Measurements from ENCODE around the gene TBC1D13. TPM values are rescaled to one million over a fixed set of nuclear protein-coding genes. Genes with fewer than 3 reads are reported as not detected.

Gene TBC1D13
- total and polyA plus RNA-seq, 2 donors (not counting 1 experiment from before 2014, with no cell fraction given), result 28.8 to 29.1 TPM

DNA sequence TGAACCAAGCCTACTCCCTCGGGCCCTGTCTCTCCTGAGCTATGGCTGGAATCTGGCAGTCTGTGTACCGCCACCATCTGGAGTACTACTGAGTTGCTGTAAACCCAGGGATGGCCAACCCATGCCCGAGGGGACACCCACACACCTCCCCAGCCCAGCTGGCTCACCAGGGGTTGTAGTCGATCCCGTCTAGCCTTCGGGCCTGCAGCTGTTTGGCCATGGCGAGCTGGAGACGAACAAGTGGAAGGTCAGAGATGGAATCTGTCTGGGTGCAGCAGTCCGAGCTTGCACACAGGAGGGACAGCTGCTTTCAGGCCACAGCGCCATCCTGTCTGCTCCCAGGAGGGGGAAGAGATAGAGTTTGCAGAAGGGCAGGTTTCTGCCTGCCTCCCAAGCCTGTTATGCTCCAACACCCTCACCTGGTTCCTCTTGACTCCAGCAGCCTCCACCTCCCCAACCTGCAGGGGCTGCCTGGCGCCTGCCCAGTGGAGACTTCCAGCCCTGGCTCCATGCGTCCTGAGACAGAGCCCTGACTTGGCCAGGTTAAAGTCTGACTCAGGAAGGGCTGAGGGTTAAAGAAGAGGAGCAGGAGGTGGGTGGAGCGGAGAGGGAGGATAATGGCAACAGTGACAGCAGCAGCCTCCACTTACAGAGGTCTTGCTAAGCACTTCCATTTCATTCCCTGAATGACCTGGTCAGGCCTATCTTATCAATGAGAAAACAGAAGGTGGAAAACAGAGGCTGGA is 58.3 kb downstream of the TBC1D13 start:
- no peak for DNase-seq
- Histone ChIP-seq H3K4me2 (replicated peaks; ENCODE audit: low read depth, low read length, poor library complexity, severe bottlenecking) (no peak overlapping the region), H3K4me3 (ENCODE audit: control extremely low read depth in 1 of 5, extremely low read depth in 1 of 5, insufficient read depth in 1 of 5, low read depth in 2 of 5, low read length in 4 of 5) (no peak overlapping the region), H3K4me1 (ENCODE audit: control insufficient read depth in 2 of 2, insufficient read depth in 2 of 2, low read length in 2 of 2) (no peaks in the 10 kb centered on the region), H3K9ac (ENCODE audit: low read length) (no peak overlapping the region), H2AFZ (ENCODE audit: insufficient read depth, low read depth, low read length, poor library complexity, severe bottlenecking) (no peak overlapping the region), H3K9me3 (ENCODE audit: control extremely low read depth in 1 of 3, control insufficient read depth in 2 of 3, insufficient read depth in 1 of 3, low read length in 2 of 3) (peaks cover 0 to 16% (median 0%) of the 10 kb centered on the region in 3 donors), H3K79me2 (ENCODE audit: control insufficient read depth, insufficient read depth, low read length) (peaks cover 15% of the 10 kb centered on the region), H3K36me3 (replicated peaks in 1 of 2; ENCODE audit: control extremely low read depth in 1 of 2, control insufficient read depth in 1 of 2, extremely low read depth in 1 of 2, insufficient read depth in 2 of 2, low read length in 1 of 2) (peaks cover 0 to 6% of the 10 kb centered on the region in 2 experiments), H3K27ac (ENCODE audit: low read length in 2 of 2) (no peak overlapping the region), H3K27me3 (replicated peaks in 1 of 4; ENCODE audit: control extremely low read depth in 1 of 4, control insufficient read depth in 3 of 4, insufficient read depth in 4 of 4, low read length in 3 of 4) (no peaks in the 10 kb centered on the region), H4K20me1 (ENCODE audit: control insufficient read depth, insufficient read depth, low read length, poor library complexity, severe bottlenecking) (no peaks in the 10 kb centered on the region)
- H3K9me3 Mint-ChIP-seq (ENCODE audit: insufficient read depth), result no peaks in the 10 kb centered on the region
- intact Hi-C loops (cut with micrococcal nuclease), result no loop called here
- H3K4me1 Mint-ChIP-seq, result peaks cover 2% of the 10 kb centered on the region
- H3K4me3 Mint-ChIP-seq, result no peak overlapping the region
- ChIA-PET CTCF (no interaction called here), POLR2A (interaction anchor here (0.6 kb wide), 1 partner anchor 163 kb away, joined by 4 read pairs; no protein-coding TSS in a partner anchor)
- no peaks in the 10 kb centered on the region for H3K27me3 Mint-ChIP-seq
- no peak for TF ChIP-seq EZH2 (IDR thresholded peaks at IDR 0.05; ENCODE audit: borderline replicate concordance, insufficient read depth, low read depth, low read length, poor library complexity, severe bottlenecking)
- TF ChIP-seq CTCF (IDR thresholded peaks at IDR 0.05), result no peak
- 93% methylated on average over 13 of the region's 13 CpGs for WGBS (ENCODE audit: insufficient coverage)
- no peak for ATAC-seq (ENCODE audit: low read depth)
- no peak overlapping the region for H3K27ac Mint-ChIP-seq

- H3K9ac ChIP-seq (ENCODE audit: low read length), result no peak overlapping the region
- H3K27ac ChIP-seq (ENCODE audit: low read length in 2 of 2), result no peak overlapping the region
- intact Hi-C loops (cut with micrococcal nuclease), result no loop called here
- DNase-seq (no peak), ATAC-seq (ENCODE audit: low read depth) (no peak)
- peaks cover 0 to 26% (median 4%) of the 10 kb centered on the region in 3 donors for H3K9me3 ChIP-seq (ENCODE audit: control extremely low read depth in 1 of 3, control insufficient read depth in 2 of 3, insufficient read depth in 1 of 3, low read length in 2 of 3)
- no peak overlapping the region for H3K4me3 ChIP-seq (ENCODE audit: control extremely low read depth in 1 of 5, extremely low read depth in 1 of 5, insufficient read depth in 1 of 5, low read depth in 2 of 5, low read length in 4 of 5)
- Mint-ChIP-seq H3K27ac (no peak overlapping the region), H3K4me3 (no peak overlapping the region), H3K9me3 (ENCODE audit: insufficient read depth) (no peaks in the 10 kb centered on the region), H3K27me3 (no peaks in the 10 kb centered on the region), H3K4me1 (peaks cover 2% of the 10 kb centered on the region)
- peaks cover 0 to 6% of the 10 kb centered on the region in 2 experiments for H3K36me3 ChIP-seq (replicated peaks in 1 of 2; ENCODE audit: control extremely low read depth in 1 of 2, control insufficient read depth in 1 of 2, extremely low read depth in 1 of 2, insufficient read depth in 2 of 2, low read length in 1 of 2)
- no peak overlapping the region for H2AFZ ChIP-seq (ENCODE audit: insufficient read depth, low read depth, low read length, poor library complexity, severe bottlenecking)
- no peaks in the 10 kb centered on the region for H3K4me1 ChIP-seq (ENCODE audit: control insufficient read depth in 2 of 2, insufficient read depth in 2 of 2, low read length in 2 of 2)
- H3K27me3 ChIP-seq (replicated peaks in 1 of 4; ENCODE audit: control extremely low read depth in 1 of 4, control insufficient read depth in 3 of 4, insufficient read depth in 4 of 4, low read length in 3 of 4), result no peaks in the 10 kb centered on the region
- H3K4me2 ChIP-seq (replicated peaks; ENCODE audit: low read depth, low read length, poor library complexity, severe bottlenecking), result no peak overlapping the region
- WGBS (ENCODE audit: insufficient coverage), result 79% methylated on average over 3 of the region's 3 CpGs
- H4K20me1 ChIP-seq (ENCODE audit: control insufficient read depth, insufficient read depth, low read length, poor library complexity, severe bottlenecking), result no peaks in the 10 kb centered on the region
- TF ChIP-seq CTCF (IDR thresholded peaks at IDR 0.05), result no peak
- no peak for TF ChIP-seq EZH2 (IDR thresholded peaks at IDR 0.05; ENCODE audit: borderline replicate concordance, insufficient read depth, low read depth, low read length, poor library complexity, severe bottlenecking)
- ChIA-PET CTCF (no interaction called here), POLR2A (no interaction called here)
- peaks cover 15% of the 10 kb centered on the region for H3K79me2 ChIP-seq (ENCODE audit: control insufficient read depth, insufficient read depth, low read length)
These were observed 59.6 kb downstream of the TBC1D13 start for GRCh38 chr9:128846680-128847030.

All from B cell (primary cell).